Lung (tissue), 12 donors: Measurements from ENCODE around the gene TAMALIN. TPM values are rescaled to one million over a fixed set of nuclear protein-coding genes. Genes with fewer than 3 reads are reported as not detected.

Experiments used
- ATAC-seq: fragments of 200-7000 bp; cut with Tn5 transposase; one replicate; pipeline ENCODE4 v1.9.1; 2020; ENCODE audit warnings: moderate number of reproducible peaks; ENCODE audit not compliant: insufficient read depth, low FRiP score
- DNase-seq, 3 donors: peaks; one replicate each; pipeline ENCODE4 v3.0.0-alpha.2; 2013 to 2017
- H3K27ac ChIP-seq, 2 donors: one replicate each; pipeline ENCODE4 v1.5.1; 2013; ENCODE audit warnings: mild to moderate bottlenecking in 2 of 2, moderate library complexity in 2 of 2, control low read depth in 1 of 2, inconsistent platforms in 1 of 2, low read depth in 1 of 2, low read length in 1 of 2
- H3K27me3 ChIP-seq, 3 donors: one replicate each; pipeline ENCODE4 v1.5.1; 2013; ENCODE audit warnings: low read length in 2 of 3; ENCODE audit not compliant: control insufficient read depth in 3 of 3, insufficient read depth in 3 of 3
- H3K36me3 ChIP-seq, 4 donors: one replicate each; pipeline ENCODE4 v1.5.1; 2013; ENCODE audit warnings: low read length in 4 of 4, mild to moderate bottlenecking in 1 of 4, moderate library complexity in 1 of 4; ENCODE audit not compliant: control insufficient read depth in 4 of 4, insufficient read depth in 4 of 4
- H3K4me1 ChIP-seq, 5 donors: one replicate each; pipeline ENCODE4 v1.5.1; 2013; ENCODE audit warnings: low read length in 5 of 5, mild to moderate bottlenecking in 2 of 5, moderate library complexity in 1 of 5; ENCODE audit not compliant: control insufficient read depth in 5 of 5, insufficient read depth in 5 of 5
- H3K4me3 ChIP-seq: one replicate; pipeline ENCODE4 v1.5.1; 2013; ENCODE audit warnings: mild to moderate bottlenecking, control low read depth, moderate library complexity
- H3K9ac ChIP-seq, 2 donors: one replicate each; pipeline ENCODE4 v1.5.1; 2013; ENCODE audit warnings: low read length in 2 of 2, control low read depth in 1 of 2; ENCODE audit not compliant: insufficient read depth in 1 of 2
- H3K9me3 ChIP-seq, 4 donors: one replicate each; pipeline ENCODE4 v1.5.1; 2013; ENCODE audit warnings: low read length in 3 of 4, mild to moderate bottlenecking in 1 of 4, moderate library complexity in 1 of 4; ENCODE audit not compliant: control insufficient read depth in 4 of 4, insufficient read depth in 3 of 4
- CTCF ChIP-seq: IDR thresholded peaks from 2 replicates; pipeline ENCODE4 v1.5.1; 2012; ENCODE audit warnings: mild to moderate bottlenecking; ENCODE audit errors: control extremely low read depth, extremely low read depth
- WGBS, 2 donors: extraction: QIAGEN DNeasy Blood & Tissue Kit; methylation state at CpG; one replicate each; pipeline ENCODE4 v1.1.7; 2013; 5-methylcytosine and 5-hydroxymethylcytosine counted together
- polyA plus RNA-seq, 2 donors: library from polyadenylated mRNA; stranded (reverse); fragments of 200-250 nt; gene quantifications; one replicate each; pipeline ENCODE4 v1.2.1, GENCODE V29; 2013
- total RNA-seq, 2 donors: library from RNA; depleted of rRNA in 1 of 2; stranded (reverse); fragments of >200 nt in 1 of 2; gene quantifications; one replicate each; pipeline ENCODE4 v1.2.1, GENCODE V29; 2014 to 2021
- donor health status: control.
- donor health status: control.
- donor health status: Bipolar disorder and iron deficiency.
- donor health status: healthy.
- donor health status: DM: yes; HTN: yes; CAD: no.

Gene TAMALIN
- total and polyA plus RNA-seq, 4 donors, result 31.4 to 84.0 (median 60.4) TPM

DNA sequence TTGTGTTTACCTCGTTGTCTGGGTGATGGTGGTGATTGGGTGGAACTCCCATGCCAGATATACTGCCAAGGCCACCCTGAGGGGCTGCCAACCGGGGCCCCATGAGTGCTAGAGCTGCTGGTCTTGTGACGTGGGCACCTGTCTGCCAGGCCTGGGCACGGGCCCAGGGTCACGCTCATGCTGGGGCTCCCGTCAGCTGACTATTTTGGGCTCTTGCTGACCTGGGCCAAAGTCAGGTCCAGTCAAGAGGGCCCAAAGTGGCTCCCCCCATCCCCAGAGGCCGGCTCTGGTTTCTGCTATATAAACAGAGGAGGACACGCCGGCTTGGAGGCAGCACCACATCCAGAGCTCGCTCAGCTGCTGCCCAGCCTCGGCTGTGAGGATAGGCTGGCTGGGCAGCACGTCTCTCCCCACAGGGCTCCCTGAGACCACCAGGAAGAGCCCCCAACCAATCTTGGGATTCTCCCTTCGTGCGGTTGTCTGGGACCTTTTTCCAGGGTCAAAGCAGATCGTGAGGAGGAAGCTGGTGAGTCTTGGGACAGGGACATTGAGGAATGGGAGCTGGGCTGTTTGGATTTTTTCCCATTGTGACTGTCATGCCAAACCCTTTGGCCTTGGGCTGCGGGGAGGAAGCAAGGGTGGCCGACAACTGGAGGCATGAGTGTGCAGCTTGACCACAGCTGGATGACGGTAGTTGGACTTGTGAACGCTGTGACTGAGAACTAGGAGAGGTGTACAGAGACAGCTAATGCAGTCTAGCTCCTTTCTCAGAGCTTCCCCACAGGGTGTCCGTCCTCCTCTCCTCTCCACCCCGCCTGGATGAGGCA, 36.9 kb downstream of the TAMALIN start:
- no peaks in the 10 kb centered on the region for H3K9me3 ChIP-seq
- ATAC-seq (no peak), DNase-seq (peak in 1 of 3 donors; percentile 18)
- no peak for TF ChIP-seq CTCF
- WGBS, 2 donors, result 65 to 83% methylated on average over 21 of the region's 21 CpGs
- peak overlapping the region; percentile 91 to 92 for H3K27ac ChIP-seq
- H3K9ac ChIP-seq, result no peak overlapping the region
- H3K27me3 ChIP-seq, result no peaks in the 10 kb centered on the region
- H3K36me3 ChIP-seq, result no peaks in the 10 kb centered on the region
- H3K4me1 ChIP-seq, result peaks cover 0 to 41% (median 6%) of the 10 kb centered on the region in 5 donors
- no peak overlapping the region for H3K4me3 ChIP-seq

DNA sequence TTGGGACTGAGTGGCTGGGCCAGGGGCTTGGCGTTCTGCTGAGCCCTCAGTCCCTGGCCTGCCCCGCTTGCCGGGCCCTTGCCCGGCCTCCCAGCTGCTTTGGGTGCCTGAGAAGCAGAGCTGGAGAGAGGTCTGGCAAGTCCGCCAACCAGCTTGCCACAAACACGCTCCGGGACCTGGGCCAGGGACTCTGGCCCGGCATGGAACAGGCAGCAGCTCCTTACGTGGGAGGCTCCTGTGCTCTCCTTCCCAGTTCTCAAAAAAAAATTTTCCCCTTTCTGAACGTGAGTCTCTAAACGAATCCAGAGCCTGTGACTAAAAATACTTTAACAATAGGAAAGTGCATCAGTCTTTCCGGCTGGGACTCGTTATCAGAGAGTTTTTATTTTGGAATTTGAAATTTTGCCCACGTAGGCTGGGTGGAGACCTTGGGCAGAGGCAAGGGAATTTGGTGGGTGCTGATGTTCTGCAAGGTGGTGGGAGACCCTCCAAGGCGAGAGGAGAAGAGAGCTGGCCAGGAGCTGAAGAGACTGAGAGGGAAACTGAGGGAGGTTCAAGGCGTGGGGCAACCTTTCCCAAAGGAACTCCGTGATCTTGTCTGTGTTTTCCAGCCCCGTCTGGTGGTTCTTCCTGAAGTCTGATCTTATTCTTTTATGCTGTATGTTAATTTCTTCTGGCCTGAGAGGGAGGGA, 37.7 kb downstream of the TAMALIN start:
- no peak for TF ChIP-seq CTCF
- no peak overlapping the region for H3K9ac ChIP-seq
- peak overlapping the region; percentile 91 to 92 for H3K27ac ChIP-seq
- no peaks in the 10 kb centered on the region for H3K27me3 ChIP-seq
- DNase-seq (no peak), ATAC-seq (no peak)
- H3K4me3 ChIP-seq, result no peak overlapping the region
- WGBS, 2 donors, result 52 to 78% methylated on average over 18 of the region's 18 CpGs
- peaks cover 0 to 2% (median 0%) of the 10 kb centered on the region in 4 donors for H3K9me3 ChIP-seq
- no peaks in the 10 kb centered on the region for H3K36me3 ChIP-seq
- H3K4me1 ChIP-seq, result peaks cover 0 to 43% (median 6%) of the 10 kb centered on the region in 5 donors

- H3K36me3 ChIP-seq, result no peaks in the 10 kb centered on the region
- DNase-seq (no peak), ATAC-seq (no peak)
- H3K4me3 ChIP-seq, result no peak overlapping the region
- no peaks in the 10 kb centered on the region for H3K27me3 ChIP-seq
- no peak for TF ChIP-seq CTCF
- peaks cover 0 to 2% (median 0%) of the 10 kb centered on the region in 4 donors for H3K9me3 ChIP-seq
- no peak overlapping the region for H3K9ac ChIP-seq
- WGBS, 2 donors, result 9 to 16% methylated on average over 4 of the region's 4 CpGs
- H3K4me1 ChIP-seq, result peaks cover 6 to 54% (median 16%) of the 10 kb centered on the region in 5 donors
- H3K27ac ChIP-seq, result peak overlapping the region; percentile 38 to 87
Measured at GRCh38 chr12:52045794-52046199, 39.1 kb downstream of the TAMALIN start.
